Cardiac muscle cell (in vitro differentiated cells and primary cell): ENCODE results near the gene EIF4B. TPM values are rescaled to one million over a fixed set of nuclear protein-coding genes. Genes with fewer than 3 reads are reported as not detected.
"Not testable (repeated sequence)": the region's sequence is repeated elsewhere in the genome, so short reads cannot be mapped to it uniquely, and the experiment has no call there.

Source experiments
- DNase-seq, 2 donors: peaks; one replicate each; pipeline versions ENCODE4 v3.0.0 to v3.0.0-alpha.2; 2010 to 2017; ENCODE audit warnings: low read depth in 1 of 2, low spot score in 1 of 2
- H3K27ac ChIP-seq: fragments of 200-600 bp; sonication (generic); 2 replicates; pipeline ENCODE4 v1.5.1; 2016
- H3K27me3 ChIP-seq: fragments of 200-600 bp; sonication (generic); 2 replicates; pipeline ENCODE4 v1.6.0; 2016; ENCODE audit warnings: control low read depth
- H3K36me3 ChIP-seq: fragments of 200-600 bp; sonication (generic); 2 replicates; pipeline ENCODE4 v1.5.1; 2016; ENCODE audit warnings: control low read depth
- H3K4me1 ChIP-seq: fragments of 200-600 bp; sonication (generic); 2 replicates; pipeline ENCODE4 v1.8.1; 2017; ENCODE audit warnings: low read depth, mild to moderate bottlenecking, mixed run types
- H3K4me3 ChIP-seq: fragments of 200-600 bp; sonication (generic); 2 replicates; pipeline ENCODE4 v1.5.1; 2016; ENCODE audit warnings: mild to moderate bottlenecking
- H3K9me3 ChIP-seq: fragments of 200-600 bp; sonication (generic); 2 replicates; pipeline ENCODE4 v1.5.1; 2017; ENCODE audit warnings: low read depth, mild to moderate bottlenecking, control low read depth
- CTCF ChIP-seq: IDR thresholded peaks from 2 replicates; pipeline ENCODE4 v1.5.1; 2012; ENCODE audit warnings: low read depth, mild to moderate bottlenecking, low read length
- polyA plus RNA-seq: library from polyadenylated mRNA; unstranded; fragments of >200 nt; fragmentation: Nextera tagmentation; extraction: Ambion mirVana; gene quantifications from 2 replicates; pipeline ENCODE4 v1.2.1, GENCODE V29; 2016
- total RNA-seq: library from RNA; depleted of rRNA; stranded (reverse); fragments of >200 nt; gene quantifications from 2 replicates; pipeline ENCODE4 v1.2.3, GENCODE V29; 2016

Gene EIF4B
- total and polyA plus RNA-seq, 2 experiments from 2014 or later: 50.0 to 722 TPM

DNA sequence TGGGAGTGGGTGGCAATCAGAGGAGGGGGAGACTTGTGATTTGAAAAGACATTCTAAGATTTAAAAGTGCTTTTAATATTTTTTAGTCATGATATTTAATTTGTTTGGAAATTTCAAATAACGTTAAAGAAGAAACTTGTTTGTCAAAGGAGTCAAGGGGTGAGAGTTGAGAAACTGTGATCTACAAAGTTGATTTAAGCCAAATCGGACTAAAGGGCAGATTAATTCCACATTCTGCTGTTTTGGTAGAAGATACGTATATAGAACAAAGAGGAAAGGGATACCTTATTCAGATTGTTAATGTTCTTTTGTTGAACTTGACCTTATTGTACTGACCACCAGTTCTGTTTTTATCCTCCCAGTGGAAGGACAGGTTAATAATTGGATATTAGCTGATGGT lies 6.7 kb downstream of the EIF4B start:
- Histone ChIP-seq H3K4me3 (no peak overlapping the region), H3K27me3 (no peaks in the 10 kb centered on the region), H3K36me3 (peaks cover 15% of the 10 kb centered on the region), H3K9me3 (no peaks in the 10 kb centered on the region), H3K27ac (no peak overlapping the region), H3K4me1 (peaks cover 4% of the 10 kb centered on the region)
- no peak for TF ChIP-seq CTCF
- DNase-seq: no peak

DNA sequence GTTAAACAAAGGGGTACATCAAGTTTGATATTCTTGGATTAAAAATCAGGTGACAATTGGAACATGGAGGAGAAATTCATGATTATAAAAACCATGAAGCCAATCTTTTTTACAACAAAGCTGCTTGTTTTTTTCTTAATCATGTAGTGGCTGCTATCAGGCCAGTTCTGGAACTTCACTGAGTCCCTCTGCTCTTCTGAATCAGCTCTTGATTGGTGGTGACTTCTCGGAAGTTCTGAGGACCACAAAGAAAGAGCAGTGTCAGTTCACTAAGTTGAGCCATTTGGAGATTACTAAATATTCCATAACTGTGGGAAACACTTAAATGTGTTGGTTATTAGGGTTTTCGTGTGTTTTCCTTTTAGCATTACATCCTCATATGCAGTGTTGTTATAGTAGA lies 8.5 kb downstream of the EIF4B start:
- peaks cover 30% of the 10 kb centered on the region for H3K36me3 ChIP-seq

DNA sequence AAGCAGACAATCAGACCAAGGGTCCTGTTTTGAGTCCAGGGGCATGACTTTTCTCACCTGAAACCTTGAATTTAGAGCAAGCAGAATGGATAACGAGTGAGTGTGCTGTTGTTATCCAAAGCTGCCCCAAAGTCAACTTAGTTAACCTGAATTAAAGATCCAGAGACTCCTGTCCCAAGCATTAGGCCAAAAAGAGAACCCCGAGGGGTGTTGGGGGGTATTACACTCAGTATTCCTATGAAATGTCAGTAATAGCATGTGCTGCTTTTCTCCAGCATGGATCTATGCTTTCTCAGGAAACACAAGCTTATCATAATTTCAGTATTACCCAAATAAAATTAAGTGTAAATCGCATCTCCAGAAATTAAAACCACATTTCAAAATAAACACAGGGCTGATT lies 19.0 kb downstream of the EIF4B start:
- TF ChIP-seq CTCF: no peak
- DNase-seq: no peak
- Histone ChIP-seq H3K36me3 (peaks cover 88% of the 10 kb centered on the region), H3K9me3 (no peaks in the 10 kb centered on the region), H3K27ac (no peak overlapping the region), H3K4me1 (no peaks in the 10 kb centered on the region), H3K27me3 (no peaks in the 10 kb centered on the region), H3K4me3 (no peak overlapping the region)

More for the DNA sequence above, 8.5 kb downstream of the EIF4B start:
- Histone ChIP-seq H3K27me3 (no peaks in the 10 kb centered on the region), H3K9me3 (no peaks in the 10 kb centered on the region), H3K4me1 (no peaks in the 10 kb centered on the region), H3K27ac (peak overlapping the region; percentile 34), H3K4me3 (no peak overlapping the region)
- TF ChIP-seq CTCF: no peak
- DNase-seq: no peak

DNA sequence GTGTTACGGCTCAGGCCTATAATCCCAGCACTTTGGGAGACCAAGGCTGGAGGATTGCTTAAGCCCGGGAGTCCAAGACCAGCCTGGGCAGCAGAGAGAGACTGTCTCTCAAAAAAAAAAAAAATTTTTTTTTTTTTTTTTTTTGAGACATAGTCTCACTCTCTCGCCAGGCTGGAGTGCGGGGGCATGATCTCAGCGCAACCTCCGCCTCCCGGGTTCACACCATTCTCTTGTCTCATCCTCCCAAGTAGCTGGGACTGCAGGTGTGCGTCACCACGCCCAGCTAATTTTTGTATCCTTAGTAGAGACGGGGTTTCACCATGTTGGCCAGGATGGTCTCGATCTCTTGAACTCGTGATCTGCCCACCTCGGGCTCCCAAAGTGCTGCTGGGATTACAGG lies 20.8 kb downstream of the EIF4B start:
- H3K9me3 ChIP-seq, H3K4me1 ChIP-seq, H3K27ac ChIP-seq, H3K4me3 ChIP-seq, H3K27me3 ChIP-seq, DNase-seq: not testable (repeated sequence)
- peaks cover 87% of the 10 kb centered on the region for H3K36me3 ChIP-seq

DNA sequence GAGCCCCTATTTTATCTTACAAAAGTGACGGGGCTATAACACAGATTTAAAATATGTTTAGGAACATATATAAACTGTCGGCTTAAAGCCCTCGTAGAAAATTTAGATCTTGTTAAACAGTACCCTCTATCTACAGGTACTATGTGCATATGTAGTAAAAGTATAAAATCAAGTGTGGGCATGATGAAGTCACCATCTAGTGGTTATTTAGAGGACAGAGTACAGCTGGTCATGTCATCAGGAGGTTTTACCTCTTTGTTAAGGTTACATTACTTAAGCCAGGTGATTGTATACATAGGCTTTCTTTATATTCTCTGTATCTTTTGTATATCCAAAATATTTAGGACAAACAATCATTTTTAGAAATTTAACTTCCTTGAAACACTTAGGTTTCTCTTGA lies 25.4 kb downstream of the EIF4B start:
- no peaks in the 10 kb centered on the region for H3K4me1 ChIP-seq
- no peak overlapping the region for H3K27ac ChIP-seq
- no peaks in the 10 kb centered on the region for H3K9me3 ChIP-seq
- no peaks in the 10 kb centered on the region for H3K27me3 ChIP-seq
- H3K4me3 ChIP-seq: no peak overlapping the region
- TF ChIP-seq CTCF: no peak
- H3K36me3 ChIP-seq: peaks cover 77% of the 10 kb centered on the region
- no peak for DNase-seq

DNA sequence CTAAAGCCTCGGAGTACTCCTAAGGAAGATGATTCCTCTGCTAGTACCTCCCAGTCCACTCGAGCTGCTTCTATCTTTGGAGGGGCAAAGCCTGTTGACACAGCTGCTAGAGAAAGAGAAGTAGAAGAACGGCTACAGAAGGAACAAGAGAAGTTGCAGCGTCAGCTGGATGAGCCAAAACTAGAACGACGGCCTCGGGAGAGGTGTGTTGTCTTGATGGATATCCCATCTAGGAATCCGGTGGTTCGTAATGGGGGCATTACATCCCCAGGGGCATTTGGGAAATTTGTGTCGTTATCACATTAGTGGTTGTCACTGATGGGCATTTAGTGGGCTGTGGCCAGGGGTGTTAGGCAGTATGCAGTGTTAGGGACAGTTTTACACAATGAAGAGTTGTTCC lies 27.6 kb downstream of the EIF4B start:
- not testable (repeated sequence) for H3K27me3 ChIP-seq, H3K9me3 ChIP-seq, DNase-seq, H3K4me1 ChIP-seq, H3K4me3 ChIP-seq, H3K27ac ChIP-seq
- peaks cover 79% of the 10 kb centered on the region for H3K36me3 ChIP-seq

DNA sequence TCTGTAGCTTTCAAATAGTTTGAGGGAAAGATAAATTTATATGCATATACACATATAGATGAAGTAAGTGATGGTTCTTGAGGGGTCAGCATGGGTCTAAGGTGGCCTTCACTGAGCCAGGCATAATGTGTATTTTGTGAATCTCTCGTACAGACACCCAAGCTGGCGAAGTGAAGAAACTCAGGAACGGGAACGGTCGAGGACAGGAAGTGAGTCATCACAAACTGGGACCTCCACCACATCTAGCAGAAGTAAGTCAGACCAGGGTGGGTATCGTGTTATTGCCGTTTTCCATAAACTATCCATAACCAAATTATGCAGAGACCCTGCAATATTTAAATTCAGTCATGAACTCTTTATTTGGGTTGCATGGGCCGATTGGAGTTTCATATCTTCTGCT lies 28.2 kb downstream of the EIF4B start:
- no peak overlapping the region for H3K27ac ChIP-seq
- no peaks in the 10 kb centered on the region for H3K9me3 ChIP-seq
- no peak for DNase-seq
- peaks cover 80% of the 10 kb centered on the region for H3K36me3 ChIP-seq
- H3K4me3 ChIP-seq: no peak overlapping the region
- H3K27me3 ChIP-seq: no peaks in the 10 kb centered on the region
- TF ChIP-seq CTCF: no peak
- no peaks in the 10 kb centered on the region for H3K4me1 ChIP-seq
